Left forelimb (tissue), 1 donor: ENCODE results near the gene NAGLU.

Experiments
- DNase-seq: peaks from one replicate; pipeline ENCODE4 v3.0.0-alpha.2; 2018; ENCODE audit warnings: low spot score

The NAGLU gene

GRCh38 chr17:42536048-42536371 lies at the start of gene NAGLU:
Gene NAGLU, plus strand, starts transcription at chr17:42536241. Its CDS starts 32 bp downstream, at chr17:42536273.
- DNase-seq: peak; percentile 97

GRCh38 chr17:42488032-42488431 lies 48.0 kb upstream of the NAGLU start:
- DNase-seq: no peak

- no peak for DNase-seq
Measured at GRCh38 chr17:42493319-42493718, 42.7 kb upstream of the NAGLU start.

- DNase-seq: no peak
Measured at GRCh38 chr17:42494673-42495072, 41.4 kb upstream of the NAGLU start.

- DNase-seq: no peak
Measured at GRCh38 chr17:42498828-42499227, 37.2 kb upstream of the NAGLU start.

GRCh38 chr17:42502091-42502490 lies 34.0 kb upstream of the NAGLU start:
- no peak for DNase-seq

GRCh38 chr17:42502926-42503325 lies 33.1 kb upstream of the NAGLU start:
- no peak for DNase-seq

GRCh38 chr17:42507671-42508070 lies 28.4 kb upstream of the NAGLU start:
- DNase-seq: no peak

- DNase-seq: no peak
Measured at GRCh38 chr17:42508426-42509165, 27.4 kb upstream of the NAGLU start.

- DNase-seq: no peak
Measured at GRCh38 chr17:42509409-42509808, 26.6 kb upstream of the NAGLU start.

- DNase-seq: no peak
Measured at GRCh38 chr17:42509841-42510240, 26.2 kb upstream of the NAGLU start.

- DNase-seq: no peak
Measured at GRCh38 chr17:42512246-42512645, 23.8 kb upstream of the NAGLU start.

- DNase-seq: no peak
Measured at GRCh38 chr17:42512733-42513251, 23.2 kb upstream of the NAGLU start.

- DNase-seq: no peak
Measured at GRCh38 chr17:42513686-42514085, 22.4 kb upstream of the NAGLU start.

GRCh38 chr17:42514279-42514678 lies 21.8 kb upstream of the NAGLU start:
- DNase-seq: no peak

- DNase-seq: no peak
Measured at GRCh38 chr17:42514867-42515266, 21.2 kb upstream of the NAGLU start.

- peak; percentile 85 for DNase-seq
Measured at GRCh38 chr17:42517516-42517915, 18.5 kb upstream of the NAGLU start.

GRCh38 chr17:42518046-42518754 lies 17.8 kb upstream of the NAGLU start:
- DNase-seq: peak; percentile 78

GRCh38 chr17:42518755-42519545 lies 17.1 kb upstream of the NAGLU start:
- DNase-seq: peak; percentile 67

- DNase-seq: peak; percentile 90
Measured at GRCh38 chr17:42519546-42520491, 16.2 kb upstream of the NAGLU start.

GRCh38 chr17:42520540-42520951 lies 15.5 kb upstream of the NAGLU start:
- no peak for DNase-seq
